Activated naive CD8-positive, alpha-beta T cell treated with anti-CD3 and anti-CD28 coated beads for 36 hours (primary cell): Measurements from ENCODE around the gene LIMK1. TPM values are rescaled to one million over a fixed set of nuclear protein-coding genes. Genes with fewer than 3 reads are reported as not detected.
"Not testable (repeated sequence)": the region's sequence is repeated elsewhere in the genome, so short reads cannot be mapped to it uniquely, and the experiment has no call there.

Experiments
- DNase-seq: peaks from one replicate; pipeline ENCODE4 v3.0.0; 2021
- H3K27ac Mint-ChIP-seq: one replicate; pipeline ENCODE4 v1.8.0; 2022; ENCODE audit warnings: mild to moderate bottlenecking, moderate library complexity, mixed read lengths
- H3K27me3 Mint-ChIP-seq: one replicate; pipeline ENCODE4 v1.8.0; 2022; ENCODE audit warnings: mild to moderate bottlenecking, mixed read lengths
- H3K36me3 Mint-ChIP-seq: one replicate; pipeline ENCODE4 v1.8.0; 2021; ENCODE audit warnings: mild to moderate bottlenecking, mixed read lengths
- H3K4me1 Mint-ChIP-seq: one replicate; pipeline ENCODE4 v1.8.0; 2021; ENCODE audit warnings: mixed read lengths
- H3K4me3 Mint-ChIP-seq: one replicate; pipeline ENCODE4 v1.8.0; 2022; ENCODE audit warnings: mild to moderate bottlenecking, moderate library complexity, mixed read lengths
- H3K9me3 Mint-ChIP-seq: one replicate; pipeline ENCODE4 v1.8.0; 2022; ENCODE audit warnings: mixed read lengths
- total RNA-seq, 2 experiments: library from RNA; stranded (reverse); gene quantifications; one replicate each; pipeline ENCODE4 v1.2.3, GENCODE V29; 2021

The LIMK1 gene
- 10 to 100 TPM; 16.9 to 19.5 TPM for total RNA-seq

DNA sequence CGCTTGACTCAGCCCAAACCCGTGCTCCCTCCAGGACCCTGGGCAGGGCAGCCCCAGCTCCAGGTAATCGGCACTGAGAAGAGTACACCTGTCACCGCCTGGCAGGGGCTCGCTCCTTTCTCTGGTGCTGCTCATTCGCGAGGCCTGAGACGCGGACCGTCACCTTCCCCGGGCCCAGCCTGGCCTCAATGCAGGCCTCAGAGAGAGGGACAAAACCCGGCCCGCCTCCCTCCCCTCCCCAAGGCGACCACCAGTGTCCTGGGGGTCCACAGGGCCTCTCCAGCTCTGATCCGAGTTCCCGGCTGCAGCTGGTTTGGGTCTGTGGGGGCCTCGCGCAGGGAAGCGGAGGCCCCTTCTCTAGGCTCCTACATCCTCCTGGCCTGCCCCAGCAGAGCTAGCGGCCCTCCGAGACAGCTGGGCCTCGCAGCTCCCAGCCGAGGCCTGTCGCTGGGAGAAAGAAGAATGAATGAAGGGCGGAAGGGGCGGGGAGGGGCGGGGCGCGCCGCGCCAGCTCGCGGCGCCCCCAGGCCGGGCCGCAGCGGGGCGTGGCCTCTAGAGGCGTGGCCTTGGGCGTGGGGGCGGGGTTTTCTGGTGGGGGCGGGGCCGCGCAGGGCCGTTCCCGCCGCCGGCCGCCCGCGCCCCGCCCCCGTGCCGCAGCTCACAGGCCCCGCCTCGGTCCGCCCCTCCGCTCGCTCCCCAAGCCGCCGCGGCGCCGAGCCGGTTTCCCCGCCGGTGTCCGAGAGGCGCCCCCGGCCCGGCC is at the start of gene LIMK1:
Gene LIMK1 (plus strand): TSS at position 688 of the 760 bp plus-strand sequence. CDS start 187 bp downstream, outside the sequence.
- peak within 1 kb of the TSS; percentile 85 for H3K4me3 Mint-ChIP-seq
- peaks cover 8% of the 10 kb centered on the region for H3K36me3 Mint-ChIP-seq
- H3K27me3 Mint-ChIP-seq: no peaks in the 10 kb centered on the region
- H3K4me1 Mint-ChIP-seq: peaks cover 14% of the 10 kb centered on the region
- no peaks in the 10 kb centered on the region for H3K9me3 Mint-ChIP-seq
- peak; percentile 87 for DNase-seq
- H3K27ac Mint-ChIP-seq: peak within 1 kb of the TSS; percentile 80

DNA sequence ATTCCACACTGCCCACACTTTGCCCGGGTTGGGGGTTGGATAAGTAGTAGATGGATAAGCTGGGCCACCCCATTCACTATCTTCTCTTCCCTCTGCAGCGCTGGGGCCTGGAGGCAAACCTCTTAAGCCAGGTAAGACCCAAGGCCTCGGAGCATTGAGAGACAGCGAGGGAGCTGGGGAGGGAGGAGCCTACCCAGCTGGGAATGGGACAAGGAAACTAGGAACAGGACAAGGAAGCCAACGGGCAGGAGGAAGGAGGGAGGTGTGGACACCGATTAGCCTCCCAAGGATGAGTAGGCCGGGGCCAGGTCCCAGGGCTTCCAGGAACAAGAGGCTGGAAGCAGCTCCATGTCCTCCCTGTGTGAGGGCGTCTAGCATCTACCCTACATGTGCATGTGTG is 46.0 kb upstream of the LIMK1 start:
- DNase-seq: no peak
- no peak overlapping the region for H3K27ac Mint-ChIP-seq
- no peaks in the 10 kb centered on the region for H3K4me1 Mint-ChIP-seq
- no peaks in the 10 kb centered on the region for H3K9me3 Mint-ChIP-seq
- H3K36me3 Mint-ChIP-seq: no peaks in the 10 kb centered on the region
- H3K27me3 Mint-ChIP-seq: peaks cover 5% of the 10 kb centered on the region
- no peak overlapping the region for H3K4me3 Mint-ChIP-seq

DNA sequence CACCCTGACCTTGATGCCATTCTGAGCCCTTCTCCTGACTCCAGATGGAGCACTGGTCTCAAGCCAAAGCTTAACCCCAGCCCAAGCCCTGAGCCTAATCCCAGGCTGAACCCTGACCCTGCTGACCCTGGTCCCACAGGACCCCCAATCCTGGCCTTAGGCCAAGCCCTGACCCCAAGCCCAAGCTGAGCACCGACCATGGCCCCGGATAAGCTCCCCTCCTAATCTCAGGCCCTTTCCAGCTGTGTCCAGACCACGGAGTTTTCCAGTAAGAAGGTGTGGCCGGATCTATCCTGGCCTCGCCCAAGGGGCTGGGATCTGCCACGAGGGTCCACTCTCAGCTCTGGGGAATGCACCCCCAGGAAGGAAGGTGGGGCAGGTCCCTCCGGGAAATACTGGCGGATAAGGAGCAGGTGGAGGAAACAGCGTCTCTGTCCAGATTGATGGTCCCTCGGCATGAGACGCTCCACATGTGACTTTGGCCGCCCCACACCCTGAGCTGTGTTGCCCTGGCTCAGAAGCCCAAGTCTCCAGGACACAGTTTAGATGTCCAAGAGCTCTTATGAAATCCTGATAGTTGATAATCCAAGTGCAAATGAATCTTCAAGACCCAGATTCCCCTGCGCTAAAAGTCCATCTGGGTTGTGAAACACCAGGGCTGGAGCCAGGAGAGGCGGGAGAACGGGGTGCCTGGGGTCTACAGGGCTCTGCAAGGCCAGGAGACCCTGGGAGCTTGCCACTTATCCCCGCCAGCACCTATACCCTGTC is 45.2 kb upstream of the LIMK1 start:
- no peaks in the 10 kb centered on the region for H3K9me3 Mint-ChIP-seq
- H3K27me3 Mint-ChIP-seq: peaks cover 5% of the 10 kb centered on the region
- no peak overlapping the region for H3K4me3 Mint-ChIP-seq
- H3K4me1 Mint-ChIP-seq: no peaks in the 10 kb centered on the region
- no peak for DNase-seq
- no peak overlapping the region for H3K27ac Mint-ChIP-seq
- no peaks in the 10 kb centered on the region for H3K36me3 Mint-ChIP-seq

DNA sequence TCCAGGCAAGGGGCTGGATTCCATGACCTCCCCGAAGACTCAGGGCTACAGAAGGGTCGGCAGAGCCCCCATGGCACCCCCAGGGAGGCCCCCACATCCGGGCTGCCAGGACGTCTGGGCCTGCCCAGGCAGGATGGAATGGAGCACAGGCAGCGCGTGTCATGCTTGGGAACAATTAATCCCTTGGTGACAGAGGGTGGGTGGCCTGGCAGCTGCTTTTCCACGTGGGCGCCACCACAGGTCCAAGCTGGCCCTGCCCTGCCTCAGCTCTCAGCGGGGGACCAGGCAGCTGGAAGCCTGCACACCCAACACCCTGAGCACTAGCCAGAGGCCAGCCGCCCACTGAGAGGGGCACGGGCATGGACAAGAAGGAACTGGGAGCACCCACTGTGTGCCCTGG is 44.3 kb upstream of the LIMK1 start:
- H3K36me3 Mint-ChIP-seq: no peaks in the 10 kb centered on the region
- no peak overlapping the region for H3K27ac Mint-ChIP-seq
- H3K4me3 Mint-ChIP-seq: no peak overlapping the region
- no peaks in the 10 kb centered on the region for H3K9me3 Mint-ChIP-seq
- H3K4me1 Mint-ChIP-seq: no peaks in the 10 kb centered on the region
- peaks cover 5% of the 10 kb centered on the region for H3K27me3 Mint-ChIP-seq
- DNase-seq: no peak

DNA sequence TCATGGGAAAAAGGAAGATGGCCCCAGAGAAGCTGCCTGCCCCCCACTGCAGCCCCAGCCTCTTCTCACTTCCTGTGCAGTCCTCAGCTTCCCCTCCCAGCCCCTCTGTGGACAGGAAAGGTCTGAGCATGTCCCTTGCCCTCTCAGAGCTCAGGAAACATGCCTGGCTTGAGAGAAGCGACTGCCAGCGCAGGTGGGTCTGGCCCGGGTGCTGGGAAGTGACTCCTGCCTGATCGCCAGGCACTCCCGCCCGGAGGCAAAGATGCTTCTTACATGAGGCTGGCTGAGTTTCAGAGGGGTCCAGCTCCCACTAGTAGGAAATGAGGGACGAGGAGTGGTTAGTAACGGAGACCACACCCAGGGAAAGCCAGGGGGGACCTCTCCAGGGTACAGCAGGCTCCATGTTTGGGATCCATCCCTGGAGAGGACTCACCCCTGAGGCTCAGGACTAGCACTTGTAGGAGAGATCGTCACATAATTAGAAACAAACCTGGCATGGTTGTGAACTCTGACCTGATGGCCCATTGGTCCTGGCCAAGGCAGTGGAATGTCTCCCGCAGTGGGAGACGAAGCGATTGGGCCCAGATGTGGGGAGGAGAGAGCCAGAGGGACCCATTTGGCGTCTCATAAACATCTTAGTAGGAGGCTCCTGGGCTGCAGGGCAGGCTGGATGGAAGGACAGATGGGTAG is 43.4 kb upstream of the LIMK1 start:
- no peaks in the 10 kb centered on the region for H3K4me1 Mint-ChIP-seq
- H3K27ac Mint-ChIP-seq: no peak overlapping the region
- no peaks in the 10 kb centered on the region for H3K9me3 Mint-ChIP-seq
- peaks cover 5% of the 10 kb centered on the region for H3K27me3 Mint-ChIP-seq
- no peak overlapping the region for H3K4me3 Mint-ChIP-seq
- no peak for DNase-seq
- no peaks in the 10 kb centered on the region for H3K36me3 Mint-ChIP-seq

DNA sequence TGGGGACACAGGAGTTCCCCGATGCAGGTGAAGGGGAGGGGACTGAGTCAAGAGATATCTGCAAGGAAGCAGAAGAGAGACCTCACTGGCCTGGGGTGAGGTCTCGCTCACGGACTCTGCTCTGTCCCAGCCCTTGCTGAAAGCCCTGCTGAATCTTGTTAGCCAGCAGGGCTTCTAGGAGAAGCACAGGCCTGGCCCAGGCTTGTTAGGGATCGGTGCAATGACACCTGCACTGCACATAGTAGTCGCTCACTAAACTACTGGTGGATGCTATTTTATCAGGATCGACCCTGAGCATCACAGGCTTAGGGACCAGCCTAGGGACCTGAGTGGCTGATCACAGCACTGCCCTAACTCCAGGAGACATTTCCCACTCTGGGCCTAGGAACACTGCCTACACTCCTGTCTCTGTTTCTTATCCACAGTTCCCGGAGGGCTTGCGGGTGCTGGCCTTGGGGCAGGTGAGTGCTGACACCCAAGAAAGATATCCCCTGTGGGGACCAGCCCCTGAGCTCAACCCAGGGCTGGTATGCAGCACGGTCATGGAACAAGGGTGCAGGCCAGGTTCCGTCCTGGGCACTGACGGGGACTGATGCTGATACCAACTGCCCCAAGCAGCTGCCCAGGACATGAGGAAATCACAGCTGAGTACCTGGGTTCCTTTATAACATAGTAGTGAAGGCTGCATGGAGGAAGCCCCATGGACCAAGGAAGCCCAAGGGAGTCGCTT is 42.6 kb upstream of the LIMK1 start:
- Mint-ChIP-seq H3K4me3 (no peak overlapping the region), H3K27ac (no peak overlapping the region), H3K27me3 (peaks cover 5% of the 10 kb centered on the region), H3K4me1 (no peaks in the 10 kb centered on the region), H3K9me3 (no peaks in the 10 kb centered on the region), H3K36me3 (no peaks in the 10 kb centered on the region)
- DNase-seq: no peak

DNA sequence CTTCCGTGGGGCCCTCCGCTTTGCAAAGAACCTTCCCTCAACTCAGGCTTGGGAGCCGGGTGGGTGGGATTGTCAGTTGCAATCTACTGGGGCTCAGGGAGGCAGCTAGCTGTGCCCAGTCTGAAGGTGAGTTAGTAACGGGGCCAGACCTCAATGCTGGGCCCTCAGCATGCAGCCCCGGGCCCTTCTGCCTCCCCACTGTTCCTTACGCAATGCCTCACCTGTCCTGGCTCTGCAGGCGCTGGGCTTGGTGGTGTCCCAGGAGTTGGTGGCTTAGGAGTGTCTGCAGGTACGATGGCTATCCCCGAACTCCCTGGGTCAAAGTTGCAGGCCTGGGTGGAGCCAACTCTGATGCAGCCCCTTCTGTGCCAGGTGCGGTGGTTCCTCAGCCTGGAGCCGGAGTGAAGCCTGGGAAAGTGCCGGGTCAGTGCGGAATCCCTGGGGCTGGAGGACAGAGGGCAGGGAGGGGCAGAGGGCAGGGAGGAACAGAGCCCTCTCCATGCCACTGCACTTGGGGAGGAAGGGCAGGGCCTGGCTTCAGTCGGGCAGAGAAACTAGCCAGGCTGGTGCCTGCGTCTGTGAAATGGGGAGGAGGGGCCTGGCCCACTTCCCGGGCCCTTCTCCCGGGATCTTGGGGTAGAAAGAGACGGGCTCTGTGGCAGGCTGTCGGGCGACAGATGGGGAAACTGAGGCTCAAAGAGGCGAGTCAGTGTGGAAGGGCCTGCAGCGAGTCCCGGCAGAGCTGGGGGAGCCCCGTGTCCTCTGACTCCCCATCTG is 40.7 kb upstream of the LIMK1 start:
- no peak overlapping the region for H3K27ac Mint-ChIP-seq
- H3K4me1 Mint-ChIP-seq: no peaks in the 10 kb centered on the region
- H3K9me3 Mint-ChIP-seq: no peaks in the 10 kb centered on the region

DNA sequence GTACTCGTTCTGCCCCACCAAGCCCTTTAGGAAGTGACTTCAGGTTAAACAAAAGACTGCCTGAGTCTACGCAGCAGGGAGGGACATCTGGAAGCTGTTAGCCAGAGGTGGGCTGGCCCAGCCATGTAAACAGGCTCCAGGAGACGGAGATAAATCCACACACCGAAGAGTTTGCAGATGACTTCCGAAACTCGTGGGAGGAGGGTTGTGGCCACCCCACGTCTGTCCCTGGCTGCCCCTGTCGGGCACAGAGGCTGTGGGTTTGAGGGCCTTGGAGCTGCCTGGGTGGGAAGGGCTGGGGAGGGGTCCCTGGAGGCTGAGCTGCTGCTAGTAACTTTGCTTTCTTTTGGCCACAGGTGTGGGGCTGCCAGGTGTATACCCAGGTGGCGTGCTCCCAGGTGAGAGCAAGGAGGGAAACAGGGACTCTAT is 40.1 kb upstream of the LIMK1 start:
- Mint-ChIP-seq H3K4me1 (no peaks in the 10 kb centered on the region), H3K27ac (no peak overlapping the region), H3K4me3 (no peak overlapping the region), H3K36me3 (no peaks in the 10 kb centered on the region), H3K9me3 (no peaks in the 10 kb centered on the region), H3K27me3 (no peaks in the 10 kb centered on the region)
- DNase-seq: no peak

More for the DNA sequence above, 40.7 kb upstream of the LIMK1 start:
- H3K36me3 Mint-ChIP-seq: no peaks in the 10 kb centered on the region
- no peak for DNase-seq
- no peaks in the 10 kb centered on the region for H3K27me3 Mint-ChIP-seq
- no peak overlapping the region for H3K4me3 Mint-ChIP-seq

DNA sequence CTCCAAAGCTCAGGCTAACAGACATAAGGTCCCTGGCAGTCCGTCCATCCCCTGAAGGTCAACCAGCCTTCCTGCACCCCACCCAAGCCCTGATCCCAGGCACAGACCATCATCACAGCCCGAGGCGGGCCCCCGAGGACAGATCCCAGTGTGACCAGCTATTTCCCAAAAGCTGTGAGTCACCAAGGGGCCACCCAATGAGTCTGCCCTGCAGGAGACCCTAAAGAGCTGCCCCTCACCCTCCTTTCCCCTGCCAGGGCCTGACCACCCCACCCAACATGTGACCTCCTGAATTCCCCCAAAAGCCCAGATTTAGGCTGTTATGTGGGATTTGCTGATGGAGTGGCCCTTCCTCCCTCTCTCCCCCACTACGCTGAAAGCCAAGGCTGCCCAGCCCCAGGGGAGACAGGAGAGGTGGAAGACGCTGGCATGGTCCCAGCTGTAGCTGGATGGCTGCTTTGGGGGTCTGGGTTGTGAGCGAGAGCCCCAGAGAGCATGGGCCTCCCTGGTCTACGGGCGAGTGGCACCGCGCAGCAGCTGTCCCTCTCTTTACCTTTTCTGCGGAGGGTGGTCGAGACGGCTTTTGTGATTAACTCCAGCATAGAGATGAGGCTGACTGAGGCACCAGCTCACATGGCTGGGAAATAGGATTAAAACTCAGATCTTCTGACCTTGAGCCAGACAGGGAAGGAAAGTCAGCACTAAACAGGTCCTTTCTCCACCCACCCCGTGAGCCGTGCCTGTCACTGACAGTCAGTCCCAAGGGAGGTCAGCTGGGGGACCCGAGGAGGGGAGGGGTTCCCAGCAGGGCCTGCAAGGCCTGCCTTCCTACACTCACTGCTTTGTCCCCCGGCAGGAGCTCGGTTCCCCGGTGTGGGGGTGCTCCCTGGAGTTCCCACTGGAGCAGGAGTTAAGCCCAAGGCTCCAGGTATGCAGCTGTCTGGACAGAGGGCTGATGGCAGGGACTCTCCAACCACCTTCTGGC is 38.9 kb upstream of the LIMK1 start:
- H3K4me3 Mint-ChIP-seq: no peak overlapping the region
- H3K4me1 Mint-ChIP-seq: no peaks in the 10 kb centered on the region
- no peaks in the 10 kb centered on the region for H3K27me3 Mint-ChIP-seq
- DNase-seq: no peak
- no peak overlapping the region for H3K27ac Mint-ChIP-seq
- no peaks in the 10 kb centered on the region for H3K9me3 Mint-ChIP-seq
- no peaks in the 10 kb centered on the region for H3K36me3 Mint-ChIP-seq

DNA sequence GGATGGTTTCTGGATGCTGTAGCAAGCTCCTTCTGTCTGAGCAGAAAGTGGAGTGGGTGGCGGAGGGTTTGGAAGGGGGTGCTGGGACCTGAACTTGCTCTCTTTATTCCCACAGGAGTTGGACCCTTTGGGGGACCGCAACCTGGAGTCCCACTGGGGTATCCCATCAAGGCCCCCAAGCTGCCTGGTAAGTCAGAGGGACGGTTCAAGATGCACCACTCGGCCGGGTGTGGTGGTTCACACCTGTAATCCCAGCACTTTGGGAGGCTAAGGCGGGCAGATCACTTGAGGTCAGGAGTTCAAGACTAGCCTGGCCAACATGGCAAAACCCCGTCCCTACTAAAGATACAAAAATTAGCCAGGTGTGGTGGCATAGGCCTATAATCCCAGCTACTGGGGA is 37.0 kb upstream of the LIMK1 start:
- DNase-seq: not testable (repeated sequence)

DNA sequence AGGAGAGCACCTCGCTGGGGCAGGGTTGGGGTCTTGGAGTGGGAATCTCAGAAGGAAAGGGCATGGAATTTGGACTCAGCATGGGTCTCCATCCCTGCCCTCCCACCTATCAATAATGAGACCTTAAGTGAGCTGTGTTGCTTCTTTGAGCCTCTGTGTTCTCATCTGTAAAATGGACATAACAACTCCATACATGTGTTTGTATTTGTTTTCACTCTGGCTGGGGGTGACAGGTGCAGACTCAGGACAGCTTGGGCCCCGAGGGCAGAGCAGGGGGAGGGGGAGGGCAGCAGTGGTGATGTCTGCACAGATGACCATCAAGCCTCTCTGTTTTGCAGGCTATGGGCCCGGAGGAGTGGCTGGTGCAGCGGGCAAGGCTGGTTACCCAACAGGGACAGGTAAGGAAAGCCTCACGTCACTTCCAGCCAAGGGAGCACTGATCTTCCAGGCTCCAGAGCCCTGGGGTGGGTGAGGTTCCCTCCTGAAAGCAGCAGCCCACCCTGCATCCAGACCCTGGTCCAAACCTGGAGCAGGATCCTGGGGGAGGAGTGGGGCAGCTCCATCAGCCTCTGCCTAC is 35.7 kb upstream of the LIMK1 start:
- no peak for DNase-seq
- Mint-ChIP-seq H3K27ac (no peak overlapping the region), H3K9me3 (no peaks in the 10 kb centered on the region), H3K27me3 (peaks cover 4% of the 10 kb centered on the region), H3K36me3 (no peaks in the 10 kb centered on the region), H3K4me1 (no peaks in the 10 kb centered on the region), H3K4me3 (no peak overlapping the region)

More for the DNA sequence above, 37.0 kb upstream of the LIMK1 start:
- H3K9me3 Mint-ChIP-seq, H3K4me3 Mint-ChIP-seq, H3K27ac Mint-ChIP-seq, H3K4me1 Mint-ChIP-seq, H3K36me3 Mint-ChIP-seq, H3K27me3 Mint-ChIP-seq: not testable (repeated sequence)

DNA sequence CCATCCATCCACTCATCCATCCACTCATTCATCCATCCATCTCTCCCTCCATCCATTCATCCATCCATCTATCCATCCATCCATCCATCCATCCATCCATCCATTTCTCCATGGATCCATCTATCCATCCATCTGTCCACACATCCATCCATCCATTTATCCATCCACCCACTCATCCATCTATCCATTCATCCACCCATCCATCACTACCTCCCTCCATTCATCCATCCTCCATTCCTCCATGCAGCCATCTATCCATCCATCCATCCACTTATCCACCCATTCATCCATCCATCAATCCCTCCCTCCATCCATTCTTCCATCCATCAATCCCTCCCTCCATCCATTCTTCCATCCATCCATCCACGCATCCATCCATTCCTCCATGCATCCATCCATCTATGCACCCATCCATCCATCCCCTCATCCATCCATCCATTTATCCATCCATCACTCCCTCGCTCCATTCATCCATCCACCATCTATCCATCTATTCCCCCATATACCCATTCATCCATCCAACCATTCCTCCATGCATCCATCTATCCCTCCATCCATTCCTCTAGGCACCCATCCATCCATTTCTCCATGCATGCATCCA is 34.5 kb upstream of the LIMK1 start:
- Mint-ChIP-seq H3K27me3 (peaks cover 4% of the 10 kb centered on the region), H3K4me1 (no peaks in the 10 kb centered on the region), H3K9me3 (no peaks in the 10 kb centered on the region), H3K36me3 (no peaks in the 10 kb centered on the region), H3K27ac (no peak overlapping the region), H3K4me3 (no peak overlapping the region)
- DNase-seq: no peak
